Stimulated activated CD8-positive, alpha-beta memory T cell treated with anti-CD3 and anti-CD28 coated beads, Interleukin-15, amount 100 ng/mL, for 1 hour (primary cell): Measurements from ENCODE around the gene TBPL2.
"Not testable (repeated sequence)": the region's sequence is repeated elsewhere in the genome, so short reads cannot be mapped to it uniquely, and the experiment has no call there.

Experiments
- DNase-seq: peaks from one replicate; pipeline ENCODE4 v3.0.0-alpha.2; 2020; ENCODE audit warnings: low read depth

The TBPL2 gene

DNA sequence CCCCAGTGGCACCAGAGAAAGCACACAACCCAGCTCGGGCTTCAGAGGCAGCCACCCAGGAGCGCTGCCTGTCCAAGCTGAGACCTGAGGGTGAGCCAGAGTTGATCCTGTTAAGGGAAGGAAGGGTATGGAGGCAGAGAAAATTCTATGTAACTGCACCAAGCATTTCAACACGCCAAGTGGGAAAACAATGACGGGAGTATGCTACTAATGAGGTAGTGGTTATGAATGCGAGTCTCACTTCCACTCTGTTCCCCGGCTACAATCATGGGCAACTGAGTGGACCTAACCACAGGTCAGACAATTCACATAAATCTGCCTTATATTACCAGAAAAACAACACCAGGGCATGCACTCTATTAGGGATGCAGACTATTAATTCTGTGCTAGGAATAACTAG is 38.7 kb downstream of the TBPL2 start:
- DNase-seq, result no peak

GRCh38 chr14:55399852-55400251 is 40.6 kb downstream of the TBPL2 start:
- DNase-seq, result no peak

GRCh38 chr14:55399183-55399582 is 41.2 kb downstream of the TBPL2 start:
- no peak for DNase-seq

DNA sequence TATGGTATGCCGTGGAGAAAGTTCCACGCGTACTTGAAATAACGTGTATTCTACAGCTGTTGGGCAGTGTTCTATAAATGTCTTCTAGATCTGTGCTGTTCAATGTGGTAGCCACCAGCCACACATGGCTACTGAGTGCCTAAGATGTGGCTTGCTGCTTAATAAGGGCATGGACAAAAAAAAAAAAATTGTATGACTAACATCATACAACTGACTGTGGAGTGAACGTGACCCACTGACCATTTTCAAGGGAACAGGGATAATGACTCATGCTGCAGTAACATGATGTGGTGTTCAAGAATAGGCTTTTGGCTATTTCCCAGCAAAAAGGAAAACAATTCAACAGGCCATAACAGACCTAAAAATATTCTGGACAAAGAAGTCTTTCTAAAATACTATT is 41.7 kb downstream of the TBPL2 start:
- DNase-seq, result no peak

DNA sequence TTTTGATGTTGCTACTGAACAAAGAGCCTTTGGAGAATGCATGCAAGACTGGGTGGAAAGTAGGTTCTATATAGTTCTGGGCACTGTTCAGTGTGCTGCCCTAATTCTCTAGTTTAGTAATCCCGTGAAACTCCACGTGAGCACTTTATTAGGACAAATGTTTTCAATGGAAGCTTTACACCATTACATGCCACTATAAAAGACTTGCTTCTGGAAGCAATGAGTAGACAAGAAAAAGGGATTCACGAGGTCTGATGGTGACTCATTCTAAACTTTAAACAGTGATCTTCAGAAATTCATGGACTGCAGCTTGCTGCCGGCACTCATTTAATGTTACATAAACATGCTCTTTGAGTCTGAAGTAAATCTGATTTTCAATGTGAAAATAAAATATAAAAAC is 51.1 kb downstream of the TBPL2 start:
- no peak for DNase-seq

GRCh38 chr14:55388160-55388559 is 52.3 kb downstream of the TBPL2 start:
- no peak for DNase-seq

DNA sequence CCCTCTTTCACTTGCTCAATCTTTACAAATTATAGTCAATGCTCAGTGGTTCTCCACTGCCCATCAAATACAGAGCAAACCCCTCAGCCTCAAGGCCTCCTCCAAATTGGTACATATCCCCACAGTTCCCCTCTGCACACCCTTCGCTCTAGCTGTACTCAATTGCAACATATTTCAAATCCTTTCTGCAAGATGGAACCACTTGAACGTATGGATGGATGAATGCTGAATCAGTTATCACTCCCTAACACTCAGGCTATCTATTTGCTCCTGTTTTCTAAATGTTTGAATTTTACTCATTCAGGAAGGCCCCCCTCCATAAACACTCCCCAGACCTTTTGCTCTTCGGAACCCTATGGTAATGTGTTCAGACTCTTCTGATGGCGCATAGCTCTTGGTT is 53.3 kb downstream of the TBPL2 start:
- no peak for DNase-seq

DNA sequence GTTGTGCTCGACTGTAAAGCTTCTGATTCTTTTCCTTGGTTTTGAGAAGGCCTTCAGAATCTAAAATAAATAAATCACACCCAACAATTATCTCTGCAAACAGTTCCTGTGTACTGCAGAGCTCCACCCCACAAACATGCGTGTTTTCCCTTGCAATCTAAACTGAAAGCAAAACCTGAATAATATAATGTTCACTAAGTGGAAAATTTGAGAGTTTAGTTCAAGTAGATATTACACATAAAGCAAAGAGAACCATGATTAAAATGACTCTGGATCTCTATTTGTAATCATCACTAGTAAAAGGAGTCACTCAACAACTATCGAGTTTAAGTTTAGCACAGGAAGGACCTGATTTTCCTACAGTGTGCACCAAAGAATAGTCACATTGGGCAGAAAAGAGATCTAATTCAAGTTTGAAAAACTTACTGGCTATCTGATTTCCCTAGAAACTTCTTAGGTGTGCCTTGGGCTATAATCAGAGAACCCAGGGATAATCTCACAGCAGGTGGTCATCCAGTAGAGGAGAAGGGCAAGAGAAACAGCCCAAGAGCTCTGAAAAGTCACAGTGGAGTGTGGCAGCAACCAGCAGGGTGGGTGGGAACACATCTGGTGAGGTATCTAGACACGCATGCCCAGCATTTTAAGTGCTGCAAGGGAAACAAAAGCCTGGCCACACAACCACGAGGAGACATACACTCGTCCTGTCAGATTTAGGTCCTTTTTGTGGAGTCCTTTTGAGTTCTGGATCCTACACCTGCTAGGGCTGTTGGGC is 54.2 kb downstream of the TBPL2 start:
- DNase-seq, result no peak

DNA sequence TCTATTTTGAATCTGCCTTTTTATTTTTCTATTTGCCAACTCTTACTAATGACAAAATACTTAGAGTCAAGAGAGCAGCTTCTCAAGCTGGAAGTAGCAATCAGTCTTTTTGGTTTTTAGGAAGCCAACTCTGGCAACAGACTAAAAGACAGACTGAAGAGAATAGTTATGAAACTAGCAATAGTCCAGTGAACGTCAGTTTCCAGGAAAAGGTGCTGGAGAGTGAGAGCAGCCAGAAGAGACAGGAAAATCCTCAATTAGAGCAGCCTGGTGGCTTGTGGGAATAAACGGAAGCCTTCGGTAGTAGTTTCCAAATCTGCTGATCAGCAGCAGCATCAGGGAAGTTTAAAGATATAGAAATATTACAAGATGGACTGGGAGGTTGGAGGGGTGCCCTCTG is 55.9 kb downstream of the TBPL2 start:
- DNase-seq, result no peak

- DNase-seq, result no peak
Measured at GRCh38 chr14:55383541-55384140, 56.8 kb downstream of the TBPL2 start.

DNA sequence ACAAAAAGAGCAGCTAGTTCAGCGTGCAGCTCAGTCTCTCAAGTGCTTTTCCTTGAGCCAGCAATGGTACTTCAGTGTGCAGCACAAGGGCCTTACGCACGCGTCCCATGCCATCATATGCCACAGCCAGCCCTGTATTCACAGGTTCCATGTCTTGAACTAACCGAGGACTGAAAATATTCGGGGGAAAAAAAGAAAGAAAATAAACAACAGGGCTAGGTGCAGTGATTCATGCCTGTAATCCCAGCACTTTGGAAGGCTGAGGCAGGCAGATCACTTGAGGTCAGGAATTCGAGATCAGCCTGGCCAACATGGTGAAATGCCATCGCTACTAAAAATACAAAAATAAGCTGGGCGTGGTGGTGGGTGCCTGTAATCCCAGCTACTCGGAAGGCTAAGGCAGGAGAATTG is 57.4 kb downstream of the TBPL2 start:
- DNase-seq, result not testable (repeated sequence)

GRCh38 chr14:55382483-55382882 is 57.9 kb downstream of the TBPL2 start:
- DNase-seq, result no peak

DNA sequence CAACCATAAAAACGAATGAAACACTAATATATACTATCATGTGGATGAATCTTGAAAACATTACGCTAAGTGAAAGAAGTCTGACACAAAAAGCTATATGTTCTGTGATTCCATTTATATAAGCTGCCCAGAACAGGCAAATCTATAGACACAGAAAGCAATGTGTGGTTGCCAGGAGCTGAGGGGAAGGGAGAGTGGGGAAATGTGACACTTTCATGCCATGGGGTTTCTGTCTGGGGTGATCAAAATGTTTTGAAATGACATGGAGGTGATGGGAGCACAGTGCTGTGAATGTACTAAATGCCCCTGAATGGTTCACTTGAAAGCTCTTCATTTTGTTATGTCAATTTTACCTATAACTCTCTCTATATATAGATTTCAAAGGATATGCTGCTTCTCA is 58.9 kb downstream of the TBPL2 start:
- DNase-seq, result no peak

DNA sequence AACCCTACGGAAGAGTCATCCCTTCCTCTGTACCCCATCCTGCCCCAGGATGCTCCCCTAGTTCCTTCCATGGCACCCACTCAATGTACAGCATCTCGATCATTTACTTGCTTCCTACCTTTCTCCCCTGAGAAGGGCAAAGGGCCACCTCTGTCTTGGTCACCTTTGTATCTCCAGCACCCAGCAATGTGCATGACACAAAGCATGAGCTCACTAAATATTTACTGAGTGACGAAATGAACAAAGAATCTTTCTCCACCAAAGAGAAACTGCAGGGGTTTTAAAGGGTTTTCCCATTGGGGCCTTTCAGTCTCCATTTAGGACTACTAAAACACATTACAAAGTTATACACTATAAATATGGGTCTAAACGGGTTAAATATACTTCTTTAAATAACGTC is 59.4 kb downstream of the TBPL2 start:
- no peak for DNase-seq

DNA sequence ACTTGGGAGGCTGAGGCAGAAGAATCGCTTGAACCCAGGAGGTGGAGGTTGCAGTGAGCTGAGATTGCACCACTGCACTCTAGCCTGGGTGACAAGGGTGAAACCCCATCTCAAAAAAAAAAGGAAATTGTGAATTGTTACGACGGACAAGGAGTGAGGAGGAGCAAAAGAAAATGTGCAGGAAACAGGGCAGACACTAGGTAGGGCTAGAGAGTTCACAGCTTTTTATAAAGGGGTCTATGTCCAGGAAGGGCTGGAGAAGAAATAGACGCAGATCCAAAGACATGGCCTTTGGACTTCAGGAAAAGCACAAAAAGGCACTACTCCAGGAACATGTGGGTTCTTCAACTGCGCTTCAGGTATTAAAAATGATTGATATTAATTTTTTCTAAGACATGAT is 63.2 kb downstream of the TBPL2 start:
- DNase-seq, result no peak

DNA sequence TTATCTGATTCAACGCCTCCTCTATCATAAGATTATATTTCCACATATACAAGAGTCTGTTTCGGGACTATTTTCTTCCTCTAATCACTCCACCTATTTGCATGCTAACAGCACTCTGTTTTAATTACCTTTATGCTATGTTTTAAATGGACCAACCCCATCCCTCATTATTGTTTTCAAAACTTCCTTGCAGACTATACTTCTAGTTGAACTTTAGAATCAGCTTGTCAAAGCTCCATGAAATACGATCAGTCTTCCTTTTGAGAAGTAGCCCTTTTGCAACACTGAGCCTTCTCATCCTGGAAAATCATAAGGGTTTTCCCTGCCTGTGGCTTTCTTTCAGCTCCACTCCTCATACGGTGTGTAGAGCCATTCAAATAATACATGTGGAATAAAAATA is 65.6 kb downstream of the TBPL2 start:
- DNase-seq, result no peak

DNA sequence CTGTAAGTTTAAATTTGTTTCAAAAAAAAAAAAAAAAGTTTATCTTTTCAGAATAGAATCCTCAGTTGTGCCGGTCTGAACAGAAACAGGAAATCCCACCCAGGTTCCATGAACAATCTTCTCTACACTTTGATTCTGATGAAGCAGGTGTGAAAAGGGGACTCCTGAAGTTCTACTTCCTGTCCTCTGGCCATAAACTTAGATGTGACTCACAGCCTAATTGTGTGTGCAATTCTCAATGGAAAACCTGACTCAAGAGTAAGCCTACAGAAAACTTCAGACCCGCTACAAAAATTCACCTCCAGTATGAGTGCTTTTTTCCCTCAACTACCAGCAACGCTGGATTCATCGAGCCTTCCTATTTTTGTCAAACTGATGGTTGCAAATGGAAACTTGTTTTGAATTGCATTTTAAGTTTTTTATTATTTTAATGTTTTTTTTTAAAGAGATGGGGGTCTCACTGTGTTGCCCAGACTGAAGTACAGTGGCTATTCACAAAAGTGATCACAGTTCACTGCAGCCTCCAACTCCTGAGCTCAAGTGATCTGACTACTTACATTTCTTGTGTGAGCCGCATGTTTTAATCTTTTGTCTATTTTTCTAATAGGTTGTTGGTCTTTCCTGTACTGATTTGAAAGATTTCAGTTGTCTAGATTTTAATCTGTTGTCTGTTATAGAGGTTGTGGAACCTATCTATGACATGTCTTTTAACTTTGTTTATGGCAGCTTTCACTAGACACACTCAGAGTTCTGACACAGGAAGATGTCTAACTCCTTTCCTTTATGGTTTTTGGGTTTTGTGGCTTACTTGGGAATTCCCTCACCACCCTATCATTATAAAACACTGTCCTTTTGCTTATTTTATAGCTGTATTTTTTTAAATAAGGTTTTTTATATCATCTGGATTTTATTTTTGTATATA is 66.4 kb downstream of the TBPL2 start:
- no peak for DNase-seq

DNA sequence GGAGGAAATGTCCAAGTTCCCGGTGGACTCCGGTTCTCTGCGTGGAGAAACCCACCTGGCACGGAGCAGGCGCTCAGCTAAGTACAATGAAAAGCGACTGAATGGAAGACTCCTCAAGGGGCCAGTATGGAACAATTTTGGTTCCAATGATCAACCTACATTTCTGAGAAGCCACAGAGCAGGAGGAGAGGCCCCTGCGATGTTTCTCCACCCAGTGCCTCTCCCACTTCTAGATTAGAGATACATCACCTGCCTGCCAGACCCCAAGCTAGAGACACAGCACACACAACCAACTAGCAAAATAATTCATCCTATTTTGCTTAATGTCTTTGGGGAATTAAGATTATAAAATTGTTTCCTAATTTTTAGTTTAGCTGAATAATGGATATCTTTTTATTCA is 67.6 kb downstream of the TBPL2 start:
- DNase-seq, result no peak

DNA sequence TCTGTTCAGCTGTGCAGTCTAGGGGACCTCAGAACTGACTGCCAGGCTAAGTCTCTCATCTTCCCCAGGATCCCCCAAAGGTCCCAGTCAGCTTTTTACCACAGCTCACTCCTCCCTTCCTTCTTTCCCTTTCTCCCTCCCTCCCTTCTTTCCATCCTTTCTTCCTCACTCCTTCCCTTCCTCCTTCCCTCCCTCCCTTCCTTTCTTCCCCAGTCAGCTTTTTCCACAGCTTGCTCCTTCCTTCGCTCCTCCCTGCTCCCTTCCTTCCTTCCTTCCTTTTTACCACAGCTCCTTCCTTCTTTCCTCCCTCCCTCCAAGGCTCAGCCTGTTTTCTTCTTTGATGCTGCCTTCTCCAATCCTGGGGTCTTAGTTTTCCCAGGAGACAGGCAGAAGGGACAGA is 68.0 kb downstream of the TBPL2 start:
- no peak for DNase-seq

DNA sequence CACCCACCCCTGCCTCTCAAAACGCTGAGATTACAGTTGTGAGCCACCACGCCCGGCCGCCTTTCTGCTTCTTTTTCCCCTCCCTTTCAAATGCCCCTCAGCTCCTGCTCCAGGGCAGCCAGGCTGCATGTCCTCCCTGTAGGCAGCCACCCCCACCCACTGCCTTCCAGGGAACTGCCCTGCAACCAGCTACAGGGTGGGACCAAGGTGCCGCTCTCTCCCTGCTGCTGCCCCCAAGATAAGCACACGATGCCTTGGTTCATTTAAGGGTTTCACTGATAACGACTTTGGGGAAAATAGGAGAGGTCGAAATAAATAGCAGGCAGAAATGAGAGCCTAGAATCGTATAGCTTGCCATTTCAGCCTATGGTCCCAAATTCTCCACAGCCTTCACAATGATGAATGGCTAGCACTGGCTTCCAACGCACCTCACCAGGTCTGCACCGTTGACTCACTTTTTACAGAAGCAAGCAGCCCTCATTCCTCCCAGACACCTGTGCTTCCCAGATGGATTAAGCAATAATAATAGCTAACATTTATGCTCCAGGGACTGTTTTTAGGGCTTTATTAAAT is 69.4 kb downstream of the TBPL2 start:
- no peak for DNase-seq

- no peak for DNase-seq
Measured at GRCh38 chr14:55366271-55366670, 74.1 kb downstream of the TBPL2 start.
